ENCODE measurements around the gene HSCB. TPM values are rescaled to one million over a fixed set of nuclear protein-coding genes. Genes with fewer than 3 reads are reported as not detected.

The HSCB gene
- total RNA-seq, 1 donor from 2014 or later, result 9.8 TPM

DNA sequence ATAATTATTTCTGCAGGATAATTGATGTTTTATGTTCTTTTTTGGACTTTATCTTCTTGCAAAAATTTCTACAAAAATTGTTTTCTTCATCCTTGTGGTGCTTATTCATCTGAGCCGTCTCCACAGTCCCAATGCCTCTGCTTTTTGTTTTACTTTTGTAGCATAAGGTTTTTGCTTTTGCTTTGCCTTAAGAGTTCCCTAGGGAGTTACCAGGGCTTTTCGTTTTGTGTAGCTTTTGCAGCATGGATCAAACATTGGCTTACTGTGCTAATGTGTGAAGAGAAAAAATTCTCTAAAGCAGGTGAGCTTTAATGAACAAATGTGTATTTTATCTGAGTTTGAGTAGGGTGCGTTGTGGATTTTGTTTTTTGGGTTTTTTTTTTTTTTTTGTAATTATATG lies 46.8 kb downstream of the HSCB start:
- H3K27me3 ChIP-seq (ENCODE audit: low read depth), result no peaks in the 10 kb centered on the region
- DNase-seq, result no peak
- H3K36me3 ChIP-seq, result peaks cover 62% of the 10 kb centered on the region
- TF ChIP-seq, protein P1, sequence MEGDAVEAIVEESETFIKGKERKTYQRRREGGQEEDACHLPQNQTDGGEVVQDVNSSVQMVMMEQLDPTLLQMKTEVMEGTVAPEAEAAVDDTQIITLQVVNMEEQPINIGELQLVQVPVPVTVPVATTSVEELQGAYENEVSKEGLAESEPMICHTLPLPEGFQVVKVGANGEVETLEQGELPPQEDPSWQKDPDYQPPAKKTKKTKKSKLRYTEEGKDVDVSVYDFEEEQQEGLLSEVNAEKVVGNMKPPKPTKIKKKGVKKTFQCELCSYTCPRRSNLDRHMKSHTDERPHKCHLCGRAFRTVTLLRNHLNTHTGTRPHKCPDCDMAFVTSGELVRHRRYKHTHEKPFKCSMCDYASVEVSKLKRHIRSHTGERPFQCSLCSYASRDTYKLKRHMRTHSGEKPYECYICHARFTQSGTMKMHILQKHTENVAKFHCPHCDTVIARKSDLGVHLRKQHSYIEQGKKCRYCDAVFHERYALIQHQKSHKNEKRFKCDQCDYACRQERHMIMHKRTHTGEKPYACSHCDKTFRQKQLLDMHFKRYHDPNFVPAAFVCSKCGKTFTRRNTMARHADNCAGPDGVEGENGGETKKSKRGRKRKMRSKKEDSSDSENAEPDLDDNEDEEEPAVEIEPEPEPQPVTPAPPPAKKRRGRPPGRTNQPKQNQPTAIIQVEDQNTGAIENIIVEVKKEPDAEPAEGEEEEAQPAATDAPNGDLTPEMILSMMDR (IDR thresholded peaks at IDR 0.05; ENCODE audit: borderline replicate concordance), result no peak
- H3K9me3 ChIP-seq (replicated peaks), result no peaks in the 10 kb centered on the region
- H3K27ac ChIP-seq (replicated peaks), result no peak overlapping the region
- H3K4me3 ChIP-seq, result no peak overlapping the region
- intact Hi-C loops (cut with micrococcal nuclease), result no loop called here
- peaks cover 25% of the 10 kb centered on the region for H3K4me1 ChIP-seq

DNA sequence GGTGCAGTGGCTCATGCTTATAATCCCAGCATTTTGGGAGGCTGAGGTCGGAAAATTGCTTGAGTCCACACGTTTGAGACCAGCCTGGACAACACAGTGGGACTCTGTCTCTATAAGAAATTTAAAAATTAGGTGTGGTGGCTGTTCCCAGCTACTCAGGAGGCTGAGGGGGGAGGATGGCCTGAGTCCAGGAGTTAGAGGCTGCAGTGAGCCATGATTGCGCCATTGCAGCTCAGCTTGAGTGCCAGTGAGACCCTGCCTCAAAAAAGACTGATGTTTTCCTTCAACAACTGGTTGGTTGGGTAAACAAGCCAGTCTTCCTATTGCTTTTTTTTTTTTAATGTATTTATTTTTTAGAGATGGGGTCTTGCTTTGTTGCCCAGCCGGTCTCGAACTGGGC lies 49.3 kb downstream of the HSCB start:
- H3K27me3 ChIP-seq (ENCODE audit: low read depth), result no peaks in the 10 kb centered on the region
- no peak overlapping the region for H3K4me3 ChIP-seq
- intact Hi-C loops (cut with micrococcal nuclease), result no loop called here
- peaks cover 62% of the 10 kb centered on the region for H3K36me3 ChIP-seq
- peaks cover 48% of the 10 kb centered on the region for H3K4me1 ChIP-seq
- H3K9me3 ChIP-seq (replicated peaks), result no peaks in the 10 kb centered on the region
- TF ChIP-seq, protein P1 (IDR thresholded peaks at IDR 0.05; ENCODE audit: borderline replicate concordance), result no peak
- no peak overlapping the region for H3K27ac ChIP-seq (replicated peaks)
- no peak for DNase-seq

DNA sequence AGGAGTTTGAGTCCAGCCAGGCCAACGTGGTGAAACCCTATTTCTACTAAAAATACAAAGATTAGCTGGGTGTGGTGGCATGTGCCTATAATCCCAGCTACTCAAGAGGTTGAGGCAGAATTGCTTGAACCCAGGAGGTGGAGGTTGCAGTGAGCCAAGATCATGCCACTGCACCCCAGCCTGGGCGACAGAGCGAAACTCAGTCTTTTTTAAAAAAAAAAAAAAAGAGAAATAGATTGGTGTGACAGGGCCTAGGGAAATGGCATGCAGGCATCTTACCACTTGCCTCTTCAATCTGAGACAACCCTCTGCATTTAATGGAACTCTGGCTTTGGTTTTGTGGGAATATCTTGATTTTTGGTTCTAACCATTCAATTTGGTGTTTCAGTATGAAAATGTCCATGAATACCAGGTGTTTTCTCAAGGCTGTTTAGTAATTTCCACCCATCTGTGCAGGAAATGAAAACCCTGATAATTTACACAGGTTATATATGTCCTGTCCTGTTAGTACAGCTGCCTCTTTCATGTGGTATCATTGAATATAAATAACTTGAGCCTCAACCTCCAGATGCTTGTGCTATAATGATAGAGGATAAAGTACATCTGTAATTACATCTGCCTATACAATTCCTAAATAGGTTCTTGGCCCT lies 50.1 kb downstream of the HSCB start:
- Histone ChIP-seq H3K27ac (replicated peaks) (no peak overlapping the region), H3K4me1 (peaks cover 56% of the 10 kb centered on the region), H3K4me3 (no peak overlapping the region), H3K9me3 (replicated peaks) (no peaks in the 10 kb centered on the region), H3K27me3 (ENCODE audit: low read depth) (no peaks in the 10 kb centered on the region), H3K36me3 (peaks cover 62% of the 10 kb centered on the region)
- DNase-seq, result no peak
- TF ChIP-seq, protein P1 (IDR thresholded peaks at IDR 0.05; ENCODE audit: borderline replicate concordance), result no peak
- intact Hi-C loops (cut with micrococcal nuclease), result no loop called here

DNA sequence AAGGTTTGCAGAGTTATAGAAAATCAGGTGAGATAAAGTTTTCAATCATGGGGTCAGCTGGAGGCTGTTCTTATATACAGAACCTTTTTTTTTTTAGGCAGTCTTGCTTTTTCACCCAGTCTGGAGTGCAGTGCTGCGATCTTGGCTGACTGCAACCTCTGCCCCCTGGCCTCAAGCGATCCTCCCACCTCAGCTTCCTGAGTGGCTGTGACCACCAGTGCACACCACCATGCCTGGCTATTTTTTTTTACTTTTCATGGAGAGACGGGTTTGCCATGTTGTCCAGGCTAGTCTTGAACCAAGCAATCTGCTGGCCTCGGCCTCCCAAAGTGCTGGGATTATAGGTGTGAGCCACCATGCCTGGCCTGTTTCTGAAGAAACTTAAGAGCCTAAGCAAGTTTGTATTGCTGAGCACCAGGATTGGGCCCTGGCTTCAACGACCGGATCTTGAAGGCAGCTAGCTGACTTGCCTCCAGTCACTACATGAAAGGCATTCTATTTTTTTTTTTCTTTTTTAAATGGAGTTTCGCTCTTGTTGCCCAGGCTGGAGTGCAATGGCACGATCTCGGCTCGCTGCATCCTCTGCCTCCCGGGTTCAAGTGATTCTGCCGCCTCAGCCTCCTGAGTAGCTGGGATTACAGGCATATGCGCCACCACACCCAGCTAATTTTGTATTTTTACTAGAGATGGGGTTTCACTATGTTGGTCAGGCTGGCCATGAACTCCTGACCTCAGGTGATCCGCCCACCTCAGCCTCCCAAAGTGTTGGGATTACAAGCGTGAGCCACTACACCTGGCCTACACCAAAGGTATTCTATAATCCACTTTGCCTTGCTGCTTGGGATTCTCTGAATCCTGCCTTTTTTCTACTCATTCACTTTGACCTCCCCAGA lies 50.9 kb downstream of the HSCB start:
- Histone ChIP-seq H3K4me3 (no peak overlapping the region), H3K36me3 (peaks cover 60% of the 10 kb centered on the region), H3K9me3 (replicated peaks) (no peaks in the 10 kb centered on the region), H3K27me3 (ENCODE audit: low read depth) (no peaks in the 10 kb centered on the region), H3K4me1 (peaks cover 64% of the 10 kb centered on the region), H3K27ac (replicated peaks) (no peak overlapping the region)
- TF ChIP-seq, protein P1 (IDR thresholded peaks at IDR 0.05; ENCODE audit: borderline replicate concordance), result no peak
- no peak for DNase-seq
- intact Hi-C loops (cut with micrococcal nuclease), result no loop called here

DNA sequence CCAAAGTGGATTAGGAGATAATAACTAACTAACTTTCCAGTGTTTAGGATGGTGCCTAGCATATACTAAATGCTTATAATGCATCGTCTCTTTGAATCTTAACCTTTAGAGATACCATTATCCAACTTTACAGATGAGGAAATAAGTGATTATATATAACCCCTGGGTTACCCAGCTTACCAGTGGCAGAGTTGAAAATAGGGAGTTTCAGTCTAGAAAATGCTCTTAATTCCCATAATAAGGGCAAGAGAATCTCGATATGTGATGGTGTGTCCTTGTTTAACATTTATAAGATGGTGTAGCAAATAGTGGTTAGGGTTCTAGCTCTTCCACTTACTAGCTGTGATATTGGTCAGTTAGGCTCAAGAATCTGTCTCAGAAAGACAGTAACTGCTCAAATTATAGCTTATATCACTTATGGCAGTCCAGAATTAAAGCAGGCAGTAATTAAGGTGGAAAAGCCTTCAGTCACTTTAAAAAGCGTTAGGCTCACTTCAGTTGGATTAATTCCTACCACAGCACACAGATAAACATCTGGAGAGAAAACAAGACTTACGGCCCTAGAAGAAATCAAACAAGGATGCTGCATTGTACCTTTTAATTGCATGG lies 52.2 kb downstream of the HSCB start:
- Histone ChIP-seq H3K4me3 (no peak overlapping the region), H3K36me3 (peaks cover 63% of the 10 kb centered on the region), H3K9me3 (replicated peaks) (no peaks in the 10 kb centered on the region), H3K4me1 (peaks cover 67% of the 10 kb centered on the region), H3K27me3 (ENCODE audit: low read depth) (no peaks in the 10 kb centered on the region), H3K27ac (replicated peaks) (no peak overlapping the region)
- intact Hi-C loops (cut with micrococcal nuclease), result no loop called here
- DNase-seq, result no peak
- TF ChIP-seq, protein P1 (IDR thresholded peaks at IDR 0.05; ENCODE audit: borderline replicate concordance), result no peak
